PC-3 (cell line): ENCODE measurements around the gene NDFIP2.

Experiments
- CTCF ChIP-seq: fragments of 300-600 bp; sonication (generic); conservative IDR thresholded peaks from 2 replicates; pipeline ENCODE4 v1.5.1; 2017; ENCODE audit warnings: antibody characterized with exemption, low read depth, mild to moderate bottlenecking, low read length
- EZH2 ChIP-seq: fragments of 300-600 bp; sonication (generic); IDR thresholded peaks from one replicate; pipeline ENCODE4 v1.6.1; 2017; ENCODE audit warnings: antibody characterized with exemption, mild to moderate bottlenecking, low read length; ENCODE audit not compliant: unreplicated experiment
- EZH2phosphoT487 ChIP-seq: fragments of 300-600 bp; sonication (generic); IDR thresholded peaks from 2 replicates; pipeline ENCODE4 v1.6.1; 2018; ENCODE audit warnings: mild to moderate bottlenecking, antibody characterized with exemption, low read length, borderline replicate concordance

- TF ChIP-seq CTCF (no peak), EZH2 (no peak), EZH2phosphoT487 (no peak)
Observed at GRCh38 chr13:79543883-79544282, 62.9 kb downstream of the NDFIP2 start.
